Kasumi-1 (cell line): ENCODE data around the gene GPAM.
"Not testable (repeated sequence)": the region's sequence is repeated elsewhere in the genome, so short reads cannot be mapped to it uniquely, and the experiment has no call there.

Experiments used
- DNase-seq, 2 experiments: peaks; one replicate each; lab custom pipeline; 2025; lab: John Stamatoyannopoulos, UW

The GPAM gene

DNA sequence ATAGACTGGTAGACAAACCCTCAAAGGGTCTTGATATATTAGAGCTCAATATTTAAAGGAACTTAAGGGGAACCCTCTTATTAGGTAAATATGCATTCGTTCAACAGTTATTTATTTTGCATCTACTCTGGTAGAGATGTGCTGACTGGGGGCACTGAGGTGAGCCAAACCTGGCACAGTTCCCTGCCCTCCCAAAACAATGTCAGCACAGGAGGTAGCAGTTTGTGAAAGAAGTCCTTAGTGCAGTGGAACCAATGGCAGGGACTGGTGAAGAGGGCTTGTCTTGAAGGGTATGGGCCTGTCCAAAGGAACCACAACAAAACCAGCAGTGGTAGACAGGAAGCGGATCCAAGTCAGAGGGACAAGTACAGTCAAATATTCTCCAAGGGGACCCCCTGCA lies 32.6 kb upstream of the GPAM start:
- DNase-seq = no peak

DNA sequence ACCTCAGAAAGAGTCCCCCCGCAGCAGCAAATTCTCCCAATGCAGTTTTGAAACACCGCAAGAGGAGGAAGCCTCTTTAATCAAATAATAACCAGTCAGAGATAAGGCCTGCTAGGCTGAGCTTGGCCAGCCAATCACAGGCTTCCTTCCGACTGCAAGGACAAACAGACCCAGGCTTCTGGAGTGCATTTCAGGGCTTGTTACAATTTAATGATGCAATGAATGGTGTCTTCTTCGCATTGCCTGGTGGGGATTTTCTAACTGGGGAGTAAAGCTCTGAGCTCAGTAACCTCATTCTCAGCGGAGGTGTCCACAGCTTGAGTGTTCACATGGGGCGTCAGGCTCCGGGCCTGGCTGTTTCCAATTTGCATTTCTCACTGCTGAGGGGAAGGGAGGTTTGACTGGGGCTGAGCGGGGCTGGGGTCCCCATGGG lies 31.8 kb upstream of the GPAM start:
- DNase-seq = no peak

DNA sequence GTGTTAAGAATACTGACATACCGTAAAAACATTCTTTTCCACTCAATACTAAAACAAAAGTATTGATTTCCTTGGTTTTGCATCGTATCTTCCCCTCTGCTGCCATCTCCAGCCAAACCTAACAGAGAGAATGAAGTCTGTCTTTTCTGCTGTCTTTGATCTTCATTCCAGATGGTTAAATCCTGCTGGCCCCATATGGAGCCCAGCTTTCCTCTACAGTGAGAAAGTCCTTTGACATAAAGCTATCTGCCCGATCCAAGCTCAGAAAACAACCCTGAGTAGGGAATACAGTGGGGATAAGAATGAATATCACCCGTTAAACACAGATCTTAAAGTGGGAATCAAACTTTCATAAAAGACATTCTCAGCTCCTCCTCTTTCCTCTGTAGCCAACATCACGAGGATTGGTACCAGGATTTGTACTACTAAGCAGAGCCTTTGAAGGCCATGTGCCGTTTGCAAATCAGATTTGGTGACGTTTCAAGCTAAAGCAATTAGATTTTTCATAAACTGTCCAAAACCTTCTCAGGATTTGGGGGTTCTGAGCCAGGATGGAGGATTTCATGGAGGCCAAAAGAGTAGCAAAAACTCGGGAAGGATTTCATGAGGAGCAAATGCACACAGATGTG lies 30.8 kb upstream of the GPAM start:
- DNase-seq = no peak

DNA sequence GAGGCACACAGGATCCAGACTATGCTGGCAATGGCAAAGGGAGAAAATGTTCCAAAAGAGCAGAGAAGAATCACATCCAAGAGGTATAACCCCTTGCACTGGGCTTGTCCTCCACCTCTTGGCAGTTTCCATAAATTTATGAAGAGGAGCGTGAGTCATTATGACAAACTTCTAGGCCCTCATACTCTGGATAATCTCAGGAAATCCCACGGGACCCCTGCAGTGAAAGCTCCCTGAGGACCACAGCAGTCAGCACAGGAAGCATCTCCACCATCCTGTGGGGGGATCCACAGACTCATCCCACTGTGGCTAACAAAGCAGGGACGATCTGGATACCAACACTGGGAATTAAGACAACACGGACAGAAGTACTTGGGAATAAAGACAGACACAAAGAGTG lies 30.3 kb upstream of the GPAM start:
- DNase-seq = no peak

DNA sequence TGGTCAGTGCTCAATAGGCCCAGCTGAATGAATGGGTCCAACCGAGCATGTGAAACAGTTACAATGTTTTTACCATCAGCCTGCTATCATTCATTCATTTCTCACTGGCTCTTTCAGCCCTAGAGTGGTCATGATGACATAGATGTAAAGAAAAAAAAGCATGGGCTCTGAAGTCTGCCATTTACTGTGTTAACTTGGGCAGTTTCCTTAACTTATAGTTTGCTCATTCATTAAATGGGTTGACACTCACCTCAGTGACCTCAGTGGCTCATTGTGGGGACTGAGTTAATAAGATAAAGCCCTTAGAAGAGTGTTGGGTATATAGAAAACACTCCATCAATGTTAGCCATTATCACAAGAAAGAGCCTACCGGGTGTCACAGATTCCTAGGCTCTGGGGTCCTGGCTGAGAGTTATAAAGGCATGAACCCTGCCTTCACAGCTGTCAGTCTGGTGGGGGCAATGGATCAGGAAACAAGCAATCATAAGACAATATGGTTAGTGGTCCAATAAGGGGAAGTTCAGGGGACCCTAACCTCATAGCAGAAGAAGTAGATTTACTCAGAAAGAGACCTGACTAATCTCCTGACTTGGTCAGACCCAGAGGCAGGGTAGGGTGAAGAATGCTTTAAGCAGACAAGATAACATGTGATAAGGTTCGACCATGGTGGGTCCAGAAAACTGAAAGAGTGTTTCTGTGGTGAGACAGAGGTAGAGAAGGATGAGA lies 29.7 kb upstream of the GPAM start:
- no peak for DNase-seq

DNA sequence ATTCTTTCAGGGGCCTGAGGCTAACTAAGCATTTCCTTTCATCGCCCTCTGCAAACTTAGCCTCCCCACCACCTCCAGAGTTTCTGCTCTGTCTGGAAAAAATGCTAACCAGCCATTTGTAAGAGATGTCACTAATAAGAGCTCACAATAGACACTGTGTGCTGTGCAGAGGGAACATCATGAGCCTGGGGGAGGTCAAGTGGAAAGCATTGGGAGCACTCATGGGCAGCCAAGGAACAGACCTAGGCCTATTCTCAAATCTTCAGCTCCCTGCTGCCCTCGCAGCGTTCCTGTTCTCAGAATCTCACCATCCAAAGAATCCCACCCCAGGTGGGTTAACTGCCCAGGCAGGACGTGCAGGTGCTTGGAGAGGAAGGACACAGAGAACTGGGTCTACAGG lies 27.1 kb upstream of the GPAM start:
- DNase-seq = no peak

DNA sequence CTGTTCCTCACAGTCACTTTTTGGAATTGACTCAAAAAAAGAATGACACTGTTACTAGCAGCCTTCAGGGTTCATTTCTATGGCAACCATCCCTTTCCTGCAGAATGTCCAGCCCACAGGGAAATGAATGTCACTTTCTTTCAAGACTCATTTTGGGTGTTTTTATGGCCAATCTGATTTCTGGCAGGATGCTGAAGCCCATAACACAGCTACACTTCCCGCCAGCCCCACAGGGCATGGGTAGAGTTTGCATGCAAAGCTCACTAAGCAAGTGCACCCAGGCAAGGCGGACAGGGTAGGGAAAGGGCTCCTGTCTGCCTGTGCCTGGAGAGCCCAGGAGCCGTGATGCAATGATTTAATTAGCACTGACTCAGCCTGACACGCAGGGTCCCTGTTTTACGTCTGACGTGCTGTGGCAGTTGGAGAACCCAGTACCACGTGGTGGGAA lies 26.1 kb upstream of the GPAM start:
- no peak for DNase-seq

DNA sequence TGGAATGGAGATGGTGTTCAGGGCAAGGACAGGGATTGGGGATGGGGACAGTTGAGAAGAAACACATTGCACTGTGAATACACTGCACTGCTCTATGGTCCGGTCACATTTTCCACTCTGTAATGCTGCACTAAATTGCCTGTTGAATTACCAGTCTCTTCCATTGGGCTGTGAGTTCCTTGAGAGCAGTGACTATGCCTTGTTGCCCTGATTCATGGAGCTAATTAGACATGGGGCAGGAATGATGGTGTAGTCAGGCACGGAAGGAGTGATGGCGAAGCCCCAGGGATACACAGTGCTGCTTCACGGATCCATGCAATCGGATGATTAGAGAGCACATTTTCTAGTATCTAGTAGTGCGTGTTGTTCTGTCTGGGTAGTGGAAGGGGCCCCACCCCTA lies 25.4 kb upstream of the GPAM start:
- DNase-seq = no peak

DNA sequence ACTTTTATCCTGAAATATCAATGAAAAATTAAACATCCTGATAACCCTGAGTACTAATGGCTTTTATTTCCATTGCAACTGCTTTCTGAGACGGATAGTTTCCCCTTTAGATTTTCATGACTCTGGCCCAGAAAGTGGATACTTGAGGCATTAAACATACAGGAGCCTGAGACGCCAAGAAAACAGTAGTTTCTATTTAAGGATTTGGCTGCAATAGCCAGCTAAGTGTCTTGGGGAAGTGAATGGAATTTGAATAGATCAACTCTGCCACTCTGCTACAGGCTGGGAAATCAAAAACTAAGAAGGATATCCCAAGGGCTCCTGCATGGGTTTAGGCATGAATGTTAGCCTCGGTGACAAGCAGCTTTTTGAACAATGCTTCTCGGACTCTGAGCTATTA lies 24.7 kb upstream of the GPAM start:
- no peak for DNase-seq

DNA sequence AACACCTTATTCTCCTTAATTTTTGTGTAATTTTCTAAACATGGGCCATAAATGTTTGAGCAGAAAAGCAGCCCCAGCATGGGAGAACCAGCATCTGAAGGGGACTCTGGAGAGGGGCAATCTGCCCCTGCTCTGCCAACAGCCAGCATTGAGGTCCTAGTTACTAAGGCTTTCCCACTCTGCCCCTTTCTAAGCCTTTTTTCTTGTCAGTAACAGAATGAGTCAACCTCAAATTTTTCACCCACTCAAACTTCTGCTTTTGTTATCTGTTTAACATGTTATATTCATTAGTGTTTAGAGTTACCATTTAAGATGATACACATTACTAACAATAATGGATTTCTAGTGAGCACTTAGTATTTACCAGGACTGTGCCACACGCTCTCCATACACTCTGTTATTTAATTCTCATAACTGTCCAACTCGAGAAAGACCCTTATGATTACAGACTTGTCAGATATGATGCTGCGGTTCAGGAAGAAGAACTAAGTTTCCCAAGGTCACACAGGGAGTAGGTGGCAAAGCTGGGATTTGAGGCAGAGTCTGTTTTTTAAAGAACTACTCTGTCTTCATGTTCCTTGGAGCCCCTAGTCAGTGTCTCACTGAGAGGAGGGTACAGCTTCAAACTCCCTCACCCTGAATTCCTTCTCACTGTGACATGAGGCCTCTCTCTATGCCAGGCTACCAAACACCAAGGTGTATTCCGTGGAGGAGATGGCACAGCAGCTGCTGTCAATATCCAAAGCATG lies 19.9 kb upstream of the GPAM start:
- DNase-seq = no peak

DNA sequence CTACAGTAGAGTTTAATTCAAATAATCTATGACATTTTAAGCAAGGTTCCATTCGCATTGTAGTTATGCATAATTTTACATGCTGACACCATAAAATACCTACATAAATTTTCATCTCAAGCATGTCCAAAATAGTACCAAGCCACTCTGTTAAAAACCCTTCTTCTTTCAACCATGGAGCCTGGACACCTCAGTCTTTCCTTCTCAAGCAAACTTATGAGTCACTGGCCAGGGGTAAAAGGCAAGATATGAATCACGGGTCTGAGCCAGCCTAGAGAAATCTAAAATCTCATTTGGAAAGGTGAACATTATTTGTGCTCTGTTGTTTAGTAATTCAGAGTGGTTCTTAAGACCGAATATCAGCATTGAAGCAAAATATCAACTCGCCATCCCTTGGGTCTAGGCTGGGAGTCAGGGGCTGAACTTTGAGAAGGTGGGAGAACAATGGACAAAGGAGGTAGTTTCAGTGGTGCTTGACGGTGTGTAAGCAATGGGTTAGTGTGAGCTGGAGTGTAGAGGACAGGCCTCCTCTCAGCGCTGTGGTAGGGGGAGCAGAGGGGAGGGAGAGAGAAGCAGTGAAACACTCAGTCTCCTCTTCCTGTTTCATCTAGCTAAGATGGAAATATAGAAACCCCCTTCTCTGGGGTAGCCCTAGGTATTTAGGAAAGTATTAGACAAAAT lies 19.1 kb upstream of the GPAM start:
- no peak for DNase-seq

DNA sequence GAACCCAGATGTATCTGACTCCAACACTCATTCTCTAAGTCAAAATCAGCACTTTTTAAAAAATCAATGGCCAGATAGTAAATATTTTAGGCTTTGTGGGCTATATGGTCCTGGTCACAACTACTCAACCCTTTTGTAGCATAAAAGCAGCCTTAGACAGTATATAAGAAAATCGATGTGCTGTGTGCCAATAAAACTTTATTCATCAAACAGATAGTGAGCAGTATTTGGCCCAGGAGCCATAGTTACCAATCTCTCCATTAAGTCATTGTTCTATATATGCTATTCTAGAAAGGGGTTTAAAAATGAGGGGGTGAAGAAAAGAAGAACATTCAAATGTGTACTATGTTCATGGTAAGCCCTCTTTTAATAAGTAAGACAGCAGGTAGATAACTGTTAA lies 18.5 kb upstream of the GPAM start:
- no peak for DNase-seq

DNA sequence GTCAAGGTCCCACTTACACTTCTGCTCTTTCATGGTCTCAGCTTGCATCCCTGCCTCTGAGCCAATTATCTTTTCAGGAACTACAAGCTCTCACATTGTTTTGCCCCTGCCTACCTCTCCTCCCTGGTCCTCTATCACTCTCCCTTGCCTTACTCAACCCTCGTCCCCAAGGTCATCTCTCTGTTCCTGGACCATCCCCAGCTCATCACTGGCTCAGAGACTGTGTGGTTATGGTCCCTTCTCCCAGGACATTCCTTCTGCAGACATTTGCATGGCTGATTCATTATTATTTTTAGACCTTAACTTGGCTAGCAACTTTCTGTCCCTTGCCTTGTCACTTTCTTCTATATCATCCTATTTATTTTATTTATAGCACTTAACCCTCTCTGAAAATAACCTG lies 17.8 kb upstream of the GPAM start:
- DNase-seq = no peak

DNA sequence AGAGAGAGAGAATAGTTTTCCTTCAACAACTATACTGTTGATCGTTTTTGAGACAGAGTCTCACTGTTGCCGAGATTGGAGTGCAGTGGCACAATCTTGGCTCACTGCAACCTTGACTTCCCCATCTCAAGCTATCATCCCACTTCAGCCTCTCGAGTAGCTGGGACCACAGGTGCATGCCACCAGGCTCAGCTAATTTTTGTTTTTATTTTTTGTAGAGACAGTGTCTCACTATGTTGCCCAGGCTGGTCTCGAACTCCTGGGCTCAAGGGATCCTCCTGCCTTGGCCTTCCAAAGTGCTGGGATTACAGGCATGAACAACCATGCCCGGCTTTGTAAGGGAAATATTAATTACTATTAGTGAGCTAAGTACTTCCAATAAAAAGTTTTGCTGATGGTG lies 16.7 kb upstream of the GPAM start:
- DNase-seq = not testable (repeated sequence)

DNA sequence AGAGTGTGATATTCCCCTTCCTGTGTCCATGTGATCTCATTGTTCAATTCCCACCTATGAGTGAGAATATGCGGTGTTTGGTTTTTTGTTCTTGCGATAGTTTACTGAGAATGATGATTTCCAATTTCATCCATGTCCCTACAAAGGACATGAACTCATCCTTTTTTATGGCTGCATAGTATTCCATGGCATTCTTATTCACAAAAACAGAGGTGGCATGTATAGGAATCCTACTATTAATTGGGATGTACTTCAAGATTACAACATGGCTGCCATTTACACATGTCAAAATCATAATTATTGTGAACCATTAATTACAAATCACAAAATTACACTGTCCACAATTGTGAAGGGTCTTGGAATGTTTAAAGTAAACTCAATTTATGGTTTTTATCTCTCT lies 14.1 kb upstream of the GPAM start:
- not testable (repeated sequence) for DNase-seq

DNA sequence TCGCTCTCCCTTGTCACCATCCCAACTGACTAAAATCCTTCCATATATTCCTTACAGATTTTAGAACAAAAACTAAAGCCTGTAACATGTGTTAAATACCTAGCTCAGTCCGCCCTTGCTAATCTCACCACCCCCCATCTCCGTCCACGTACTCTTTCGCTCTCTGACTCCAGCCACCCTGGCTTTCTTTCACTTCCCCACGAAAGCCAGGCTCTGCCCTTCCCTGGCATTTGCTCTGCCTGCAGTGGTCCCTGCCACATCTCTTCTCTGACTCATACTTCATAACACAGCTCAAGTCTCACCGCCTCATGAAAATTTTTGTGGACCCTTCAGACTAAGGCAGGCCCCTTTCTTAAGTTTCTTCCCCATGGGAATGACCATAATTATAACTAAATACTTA lies 11.7 kb upstream of the GPAM start:
- DNase-seq = no peak

DNA sequence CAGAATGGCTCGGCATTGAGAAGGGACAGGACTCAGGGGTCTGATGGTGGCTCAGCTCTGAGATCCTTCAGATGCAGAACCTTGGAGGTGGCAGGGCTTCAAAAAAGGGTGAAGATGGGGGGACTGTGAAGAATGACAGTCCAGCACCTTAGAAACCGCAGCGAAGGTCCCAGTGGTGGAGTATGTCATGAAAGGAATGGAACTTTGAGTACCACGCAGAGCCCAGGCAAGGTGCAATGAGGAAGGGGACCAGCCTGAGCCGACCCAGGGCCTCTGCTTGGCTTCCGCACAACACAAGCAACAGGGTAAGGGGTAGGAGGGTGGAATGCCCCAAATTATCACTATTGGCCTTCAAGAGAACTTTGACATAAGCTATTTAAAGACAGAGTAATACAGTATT lies 8.2 kb upstream of the GPAM start:
- DNase-seq = no peak

DNA sequence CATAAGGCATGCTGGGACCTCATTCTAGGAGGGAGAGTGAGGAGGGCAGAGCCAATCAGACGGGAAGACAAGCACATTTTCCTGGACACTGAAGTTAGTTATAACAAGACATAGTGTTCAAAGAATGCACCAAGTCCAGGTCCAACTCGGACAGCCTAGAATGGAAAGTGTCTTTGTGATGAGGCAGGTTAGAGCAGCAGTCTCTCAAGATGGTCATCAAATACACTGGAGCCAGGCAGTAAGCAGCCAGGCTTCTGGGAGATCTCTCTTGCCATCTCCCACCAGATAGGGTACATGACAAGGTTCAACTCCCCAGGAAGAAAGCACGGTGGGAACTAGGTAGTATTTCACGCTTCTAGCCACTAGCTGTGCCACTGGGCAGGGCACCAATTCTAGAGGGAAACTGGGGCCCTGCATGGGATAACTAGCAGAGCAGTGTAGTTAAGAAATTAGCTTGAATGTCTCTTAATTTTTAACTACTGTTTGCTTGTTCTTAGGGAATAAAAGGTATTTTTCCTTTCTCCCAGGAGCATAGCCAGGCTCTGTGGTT lies 7.6 kb upstream of the GPAM start:
- no peak for DNase-seq

DNA sequence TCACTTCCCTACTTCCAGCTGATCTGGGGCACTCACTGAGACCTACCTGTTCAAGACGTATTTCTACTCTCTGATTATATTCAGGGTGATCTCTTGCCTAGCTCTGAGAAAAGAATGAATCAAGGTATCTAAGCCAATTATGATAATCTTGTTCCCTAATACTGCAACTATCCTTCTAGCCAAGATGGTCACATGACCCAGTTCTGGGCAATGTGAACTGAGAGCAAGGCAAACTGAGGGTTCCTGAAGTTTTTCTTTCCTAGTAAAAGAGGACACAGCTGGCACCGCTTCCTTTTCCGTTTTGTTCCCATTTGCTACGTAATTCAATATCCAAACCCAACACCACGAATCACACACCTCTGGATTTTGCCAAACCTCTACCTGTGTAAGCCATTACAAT lies 5.9 kb upstream of the GPAM start:
- no peak for DNase-seq

DNA sequence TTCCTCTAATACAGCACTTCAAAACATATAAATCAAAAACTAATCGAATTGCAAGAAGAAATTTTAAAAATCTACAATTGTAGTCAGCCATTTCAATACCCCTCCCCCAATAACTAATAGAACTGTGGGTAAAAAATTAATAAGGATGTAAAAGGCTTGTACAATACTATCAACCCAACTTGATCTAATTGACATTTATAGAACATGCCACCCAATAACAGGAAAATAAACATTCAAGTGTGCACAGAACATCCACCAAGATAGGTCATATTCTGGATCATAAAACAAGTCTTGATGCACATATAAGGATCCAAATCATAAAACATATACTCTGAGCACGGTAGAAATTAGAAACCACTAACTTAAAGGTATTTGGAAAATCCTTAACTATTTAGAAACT lies 4.0 kb upstream of the GPAM start:
- no peak for DNase-seq

DNA sequence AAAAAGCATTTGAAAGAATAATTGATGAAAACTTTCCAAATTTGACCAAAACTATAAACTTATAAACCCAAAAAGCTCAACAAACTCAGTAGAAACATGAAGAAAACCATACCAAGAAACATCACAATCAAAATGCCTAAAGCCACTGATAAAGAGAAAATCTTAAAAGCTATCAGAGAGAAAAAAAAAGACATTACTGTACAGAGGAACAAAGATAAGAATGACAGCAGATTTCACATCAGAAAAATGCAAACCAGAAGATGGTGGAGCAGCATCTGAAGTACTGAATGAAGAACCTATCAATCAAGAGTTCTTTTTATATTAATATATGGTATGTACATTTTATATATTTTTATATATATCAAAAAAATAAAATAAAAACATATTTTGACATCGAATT lies 2.4 kb upstream of the GPAM start:
- DNase-seq = no peak

DNA sequence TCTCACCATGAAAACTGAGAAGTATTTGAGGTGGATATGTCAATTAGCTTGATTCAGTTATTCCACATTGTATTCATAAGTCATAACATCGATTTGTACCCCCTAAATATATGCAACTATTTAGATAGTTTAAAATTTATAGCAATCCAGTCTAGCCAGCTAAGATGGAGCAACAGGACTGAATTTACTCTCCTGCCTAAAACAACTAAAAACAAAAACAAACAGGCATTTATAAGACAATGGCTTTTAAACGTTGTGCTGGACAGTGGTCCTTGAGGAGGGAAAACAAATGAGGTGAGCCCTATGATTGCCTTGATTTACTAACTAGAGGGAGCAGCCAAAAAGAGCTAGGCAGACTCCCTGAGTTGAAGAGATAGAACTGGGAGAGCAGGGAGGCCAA lies 814 bp upstream of the GPAM start:
- no peak for DNase-seq

DNA sequence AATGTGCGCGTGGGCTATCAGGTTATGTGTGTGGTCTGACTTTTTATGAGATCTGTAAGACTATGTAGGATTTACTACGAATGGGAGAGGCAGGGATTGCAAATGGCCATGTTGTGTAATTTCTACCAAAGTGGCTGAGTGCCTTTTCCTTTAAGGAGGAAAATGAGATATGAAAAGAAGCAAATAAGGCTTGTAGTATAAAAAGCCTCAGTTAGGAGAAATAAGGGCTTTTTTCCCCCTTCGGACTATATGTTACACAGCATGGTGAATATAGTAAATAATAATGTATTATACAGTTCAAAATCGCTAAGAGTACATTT lies 447 bp upstream of the GPAM start:
- no peak for DNase-seq
